Natural killer cell (primary cell): ENCODE data around the gene ABCA9. TPM values are rescaled to one million over a fixed set of nuclear protein-coding genes. Genes with fewer than 3 reads are reported as not detected.

Experiments used
- ATAC-seq, 3 donors: fragments of 150-1000 bp in 2 of 3; fragments of 200-7000 bp in 1 of 3; cut with Tn5 transposase; 1 replicate in 1 of 3; 2 replicates in 2 of 3; pipeline ENCODE4 v1.10.0; 2021; ENCODE audit warnings: mild to moderate bottlenecking in 2 of 3, moderate library complexity in 2 of 3
- DNase-seq, 2 donors: peaks; one replicate each; pipeline versions ENCODE4 v3.0.0 to v3.0.0-alpha.2; 2013 to 2021; ENCODE audit warnings: mixed read lengths in 1 of 2
- H3K27ac ChIP-seq: one replicate; pipeline ENCODE4 v1.5.1; 2013; ENCODE audit warnings: mild to moderate bottlenecking, low read length
- H3K27me3 ChIP-seq: one replicate; pipeline ENCODE4 v1.6.1; 2013; ENCODE audit warnings: low read length; ENCODE audit not compliant: control insufficient read depth, insufficient read depth
- H3K36me3 ChIP-seq: one replicate; pipeline ENCODE4 v1.6.1; 2013; ENCODE audit warnings: low read length; ENCODE audit not compliant: control insufficient read depth, insufficient read depth
- H3K4me1 ChIP-seq: one replicate; pipeline ENCODE4 v1.6.1; 2013; ENCODE audit warnings: low read length; ENCODE audit not compliant: control insufficient read depth, insufficient read depth
- H3K4me3 ChIP-seq: one replicate; pipeline ENCODE4 v1.5.1; 2013; ENCODE audit warnings: low read length
- H3K9me3 ChIP-seq: one replicate; pipeline ENCODE4 v1.6.1; 2013; ENCODE audit warnings: low read length; ENCODE audit not compliant: control insufficient read depth, insufficient read depth
- H3K27ac Mint-ChIP-seq, 2 donors: one replicate each; pipeline ENCODE4 v1.8.0; 2022; ENCODE audit warnings: mild to moderate bottlenecking in 2 of 2, mixed read lengths in 2 of 2, moderate library complexity in 1 of 2
- H3K27me3 Mint-ChIP-seq, 2 donors: one replicate each; pipeline ENCODE4 v1.8.0; 2022; ENCODE audit warnings: low read depth in 2 of 2, mixed read lengths in 2 of 2
- H3K36me3 Mint-ChIP-seq: one replicate; pipeline ENCODE4 v1.8.0; 2022; ENCODE audit warnings: mixed read lengths
- H3K4me1 Mint-ChIP-seq, 2 donors: one replicate each; pipeline ENCODE4 v1.8.0; 2022; ENCODE audit warnings: mixed read lengths in 2 of 2
- H3K4me3 Mint-ChIP-seq: one replicate; pipeline ENCODE4 v1.8.0; 2022; ENCODE audit warnings: mild to moderate bottlenecking, moderate library complexity, mixed read lengths
- H3K9me3 Mint-ChIP-seq, 2 donors: one replicate each; pipeline ENCODE4 v1.8.0; 2022; ENCODE audit warnings: mixed read lengths in 2 of 2
- CTCF ChIP-seq: fragments of 200-600 bp; IDR thresholded peaks from one replicate; pipeline ENCODE4 v1.8.0; 2022; ENCODE audit warnings: antibody characterized with exemption
- WGBS: methylation state at CpG from one replicate; pipeline ENCODE4 v1.1.7; 2013; ENCODE audit warnings: missing lambda C conversion rate; ENCODE audit not compliant: insufficient coverage; 5-methylcytosine and 5-hydroxymethylcytosine counted together
- intact Hi-C: fragments of 100-400 bp; cut with micrococcal nuclease; formaldehyde crosslinking; loops from one replicate; pipeline ENCODE4 v1.14.2; 2022
- total RNA-seq, 4 donors: library from RNA; stranded (reverse); fragments of 120-200 nt in 1 of 4; gene quantifications; one replicate each; pipeline versions ENCODE4 v1.2.3 to v1.2.4, GENCODE V29; 2013 to 2022

The ABCA9 gene
- total RNA-seq, 3 donors from 2014 or later (not counting 1 experiment from before 2014, with no cell fraction given): 0.05 to 1.2 (median 0.63) TPM

- WGBS: 92% methylated on average over 4 of the region's 4 CpGs
- Histone ChIP-seq H3K4me3 (no peak overlapping the region), H3K27ac (no peak overlapping the region), H3K27me3 (no peaks in the 10 kb centered on the region), H3K36me3 (no peaks in the 10 kb centered on the region), H3K9me3 (peaks cover 3% of the 10 kb centered on the region), H3K4me1 (peaks cover 15% of the 10 kb centered on the region)
- peaks cover 15% of the 10 kb centered on the region for H3K36me3 Mint-ChIP-seq
- ATAC-seq (no peak), DNase-seq (no peak)
- TF ChIP-seq CTCF: no peak
- intact Hi-C loops: no loop called here
- peaks cover 2 to 4% of the 10 kb centered on the region in 2 donors for H3K9me3 Mint-ChIP-seq
- peak overlapping the region; percentile 38 to 72 for H3K27ac Mint-ChIP-seq
- no peaks in the 10 kb centered on the region for H3K27me3 Mint-ChIP-seq
- H3K4me3 Mint-ChIP-seq: no peak overlapping the region
- peaks cover 56 to 67% of the 10 kb centered on the region in 2 donors for H3K4me1 Mint-ChIP-seq
Measured at GRCh38 chr17:69067274-69068047, 6.7 kb upstream of the ABCA9 start.

- H3K36me3 ChIP-seq: no peaks in the 10 kb centered on the region
- ATAC-seq (no peak), DNase-seq (no peak)
- H3K4me3 ChIP-seq: no peak overlapping the region
- H3K9me3 ChIP-seq: peaks cover 3% of the 10 kb centered on the region
- Mint-ChIP-seq H3K9me3 (peaks cover 0 to 2% of the 10 kb centered on the region in 2 donors), H3K27me3 (no peaks in the 10 kb centered on the region), H3K4me3 (peak overlapping the region; percentile 60), H3K4me1 (peaks cover 50 to 60% of the 10 kb centered on the region in 2 donors), H3K27ac (peak overlapping the region; percentile 37 to 66), H3K36me3 (peaks cover 5% of the 10 kb centered on the region)
- intact Hi-C loops: no loop called here
- no peak for TF ChIP-seq CTCF
- peaks cover 15% of the 10 kb centered on the region for H3K4me1 ChIP-seq
- H3K27ac ChIP-seq: no peak overlapping the region
- 20% methylated on average over 7 of the region's 7 CpGs for WGBS
- no peaks in the 10 kb centered on the region for H3K27me3 ChIP-seq
Measured at GRCh38 chr17:69066482-69066881, 5.8 kb upstream of the ABCA9 start.

GRCh38 chr17:69065113-69065512, 4.4 kb upstream of the ABCA9 start:
- no peaks in the 10 kb centered on the region for H3K9me3 ChIP-seq
- H3K4me1 ChIP-seq: peaks cover 2% of the 10 kb centered on the region
- H3K9me3 Mint-ChIP-seq: no peaks in the 10 kb centered on the region
- TF ChIP-seq CTCF: no peak
- no peaks in the 10 kb centered on the region for H3K36me3 ChIP-seq
- no peak for ATAC-seq
- H3K27me3 ChIP-seq: no peaks in the 10 kb centered on the region
- H3K36me3 Mint-ChIP-seq: no peaks in the 10 kb centered on the region
- no peak overlapping the region for H3K27ac ChIP-seq
- intact Hi-C loops: no loop called here
- no peak for DNase-seq
- peaks cover 38 to 49% of the 10 kb centered on the region in 2 donors for H3K4me1 Mint-ChIP-seq
- no peaks in the 10 kb centered on the region for H3K27me3 Mint-ChIP-seq
- H3K4me3 ChIP-seq: no peak overlapping the region
- no peak overlapping the region for H3K4me3 Mint-ChIP-seq
- peak overlapping the region in 1 of 2 donors; percentile 66 for H3K27ac Mint-ChIP-seq

GRCh38 chr17:69064476-69064875, 3.7 kb upstream of the ABCA9 start:
- H3K4me3 Mint-ChIP-seq: no peak overlapping the region
- Histone ChIP-seq H3K27me3 (no peaks in the 10 kb centered on the region), H3K36me3 (no peaks in the 10 kb centered on the region), H3K4me1 (peaks cover 6% of the 10 kb centered on the region), H3K9me3 (no peaks in the 10 kb centered on the region), H3K4me3 (no peak overlapping the region), H3K27ac (no peak overlapping the region)
- no peak for DNase-seq
- intact Hi-C loops: no loop called here
- H3K9me3 Mint-ChIP-seq: no peaks in the 10 kb centered on the region
- ATAC-seq: peak in 1 of 3 donors; percentile 61
- peaks cover 42 to 52% of the 10 kb centered on the region in 2 donors for H3K4me1 Mint-ChIP-seq
- H3K27ac Mint-ChIP-seq: peak overlapping the region; percentile 1 to 66
- no peak for TF ChIP-seq CTCF
- H3K36me3 Mint-ChIP-seq: no peaks in the 10 kb centered on the region
- no peaks in the 10 kb centered on the region for H3K27me3 Mint-ChIP-seq
- no CpG with 5 or more reads among the region's 1 CpG for WGBS
